Measurements from ENCODE around the gene NLRX1.
A peak's percentile ranks its signal among the peaks of the same experiment; 100 is the strongest.
"Not testable (repeated sequence)": the region's sequence is repeated elsewhere in the genome, so short reads cannot be mapped to it uniquely, and the experiment has no call there.

NLRX1 gene

DNA sequence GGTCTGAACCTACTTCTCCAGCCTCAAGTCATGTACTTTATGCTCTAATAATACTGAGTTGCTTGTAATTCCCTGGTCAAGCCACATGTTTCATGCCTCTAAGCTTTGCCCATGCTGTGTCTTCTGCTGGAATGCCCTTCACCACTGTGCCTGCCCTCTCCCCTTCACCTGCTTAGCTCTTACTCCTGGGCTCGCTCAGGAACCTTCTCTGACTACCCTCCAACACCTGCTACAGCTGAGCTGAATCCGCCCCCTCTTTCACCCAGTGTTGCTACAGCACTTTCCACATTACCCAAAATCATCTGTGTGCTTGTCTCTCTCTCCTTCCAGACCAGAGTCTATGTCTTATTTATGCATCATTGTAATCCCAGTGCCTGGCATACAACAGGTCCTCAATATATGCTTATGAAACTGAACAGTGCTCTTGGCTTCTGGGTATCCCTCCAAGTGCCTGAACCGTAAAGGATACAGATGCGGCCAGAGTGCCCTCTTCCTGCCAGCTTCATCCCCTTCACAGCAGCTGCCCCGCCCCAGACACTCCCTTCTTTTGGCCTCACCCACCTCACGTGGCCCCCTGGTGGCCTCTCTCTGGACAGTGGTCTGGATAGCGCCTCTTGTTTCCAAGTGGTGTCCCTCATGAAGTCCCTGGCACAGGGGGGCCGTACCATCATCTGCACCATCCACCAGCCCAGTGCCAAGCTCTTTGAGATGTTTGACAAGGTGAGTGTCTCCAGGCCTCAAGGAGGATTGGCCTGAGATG lies 12.6 kb upstream of the NLRX1 start:
- no peak for DNase-seq

DNA sequence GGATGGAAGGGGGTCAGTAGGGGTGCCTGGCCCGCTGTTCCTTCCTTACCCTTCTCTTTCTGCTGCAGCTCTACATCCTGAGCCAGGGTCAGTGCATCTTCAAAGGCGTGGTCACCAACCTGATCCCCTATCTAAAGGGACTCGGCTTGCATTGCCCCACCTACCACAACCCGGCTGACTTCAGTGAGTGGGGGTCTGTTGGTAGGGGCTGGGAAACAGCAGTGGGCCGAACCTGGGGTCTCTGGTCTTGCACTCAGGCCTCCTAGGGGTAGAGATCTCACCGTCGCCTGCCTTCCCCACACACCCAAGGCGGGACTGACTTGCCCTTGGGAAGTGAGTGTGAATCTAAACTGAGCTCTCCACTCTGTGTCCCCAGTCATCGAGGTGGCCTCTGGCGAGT lies 12.0 kb upstream of the NLRX1 start:
- no peak for DNase-seq

DNA sequence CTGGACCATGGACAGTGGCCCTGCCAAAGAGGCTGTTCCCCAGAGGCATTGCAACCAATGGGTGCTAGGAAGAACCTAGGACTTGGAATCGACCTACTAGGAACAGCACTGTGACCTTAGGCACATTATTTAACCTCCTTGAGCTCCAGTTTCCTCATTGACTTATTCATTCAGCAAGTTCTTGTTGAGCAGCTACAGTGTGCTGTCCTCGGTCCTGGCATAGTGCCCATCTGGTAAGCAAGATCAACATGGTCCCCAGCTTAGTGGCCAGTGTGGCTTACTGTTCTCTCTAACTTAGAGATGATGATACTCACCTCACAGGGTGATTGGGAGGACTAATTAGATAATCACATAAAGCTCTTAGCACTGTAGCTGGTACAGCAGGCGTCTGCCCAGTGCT lies 11.5 kb upstream of the NLRX1 start:
- no peak for DNase-seq

DNA sequence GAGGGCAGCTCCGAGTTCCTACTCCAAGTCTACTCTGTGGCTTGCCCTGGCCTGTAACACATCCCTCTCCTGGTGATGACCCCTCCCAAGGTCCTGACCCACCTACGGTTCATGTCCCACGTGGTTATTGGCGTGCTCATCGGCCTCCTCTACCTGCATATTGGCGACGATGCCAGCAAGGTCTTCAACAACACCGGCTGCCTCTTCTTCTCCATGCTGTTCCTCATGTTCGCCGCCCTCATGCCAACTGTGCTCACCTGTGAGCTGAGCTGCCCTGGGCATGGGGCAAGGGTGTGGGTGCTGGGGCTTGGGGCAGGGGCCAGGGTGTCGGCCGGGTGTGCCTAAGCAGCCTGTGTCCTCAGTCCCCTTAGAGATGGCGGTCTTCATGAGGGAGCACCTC lies 10.1 kb upstream of the NLRX1 start:
- DNase-seq = no peak

DNA sequence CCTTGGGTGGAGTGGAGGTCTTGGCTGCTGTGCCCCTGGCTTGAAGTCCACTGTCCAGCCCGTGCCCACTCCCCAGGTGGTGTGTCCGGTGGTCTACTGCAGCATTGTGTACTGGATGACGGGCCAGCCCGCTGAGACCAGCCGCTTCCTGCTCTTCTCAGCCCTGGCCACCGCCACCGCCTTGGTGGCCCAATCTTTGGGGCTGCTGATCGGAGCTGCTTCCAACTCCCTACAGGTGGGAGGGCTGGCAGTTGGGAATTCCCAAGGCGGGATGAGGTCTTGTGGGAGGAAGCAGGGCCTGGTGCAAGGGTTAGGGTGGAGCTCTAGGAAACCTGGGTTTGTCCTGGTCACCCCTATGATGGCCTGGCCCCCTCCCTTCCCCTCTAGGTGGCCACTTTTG lies 8.4 kb upstream of the NLRX1 start:
- DNase-seq = no peak

DNA sequence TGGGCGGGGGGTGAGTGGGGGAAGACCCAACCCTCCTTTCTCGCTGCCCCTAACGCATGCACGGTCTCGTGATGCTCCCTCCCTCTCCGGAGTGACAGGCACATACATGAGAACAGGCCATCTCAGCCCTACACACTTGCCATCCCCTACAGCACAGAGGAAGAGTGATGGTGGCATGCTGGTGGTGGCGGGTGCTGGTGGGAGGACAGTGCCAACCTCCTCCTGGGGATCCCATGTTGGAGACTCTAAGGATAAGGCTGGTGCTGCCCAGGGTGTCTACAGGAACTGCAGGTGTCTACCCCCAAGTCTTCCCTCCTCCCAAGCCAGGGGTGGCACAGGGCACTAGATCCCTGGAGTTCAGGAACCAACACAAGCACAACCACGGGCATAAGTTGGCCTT lies 6.7 kb upstream of the NLRX1 start:
- DNase-seq = no peak

DNA sequence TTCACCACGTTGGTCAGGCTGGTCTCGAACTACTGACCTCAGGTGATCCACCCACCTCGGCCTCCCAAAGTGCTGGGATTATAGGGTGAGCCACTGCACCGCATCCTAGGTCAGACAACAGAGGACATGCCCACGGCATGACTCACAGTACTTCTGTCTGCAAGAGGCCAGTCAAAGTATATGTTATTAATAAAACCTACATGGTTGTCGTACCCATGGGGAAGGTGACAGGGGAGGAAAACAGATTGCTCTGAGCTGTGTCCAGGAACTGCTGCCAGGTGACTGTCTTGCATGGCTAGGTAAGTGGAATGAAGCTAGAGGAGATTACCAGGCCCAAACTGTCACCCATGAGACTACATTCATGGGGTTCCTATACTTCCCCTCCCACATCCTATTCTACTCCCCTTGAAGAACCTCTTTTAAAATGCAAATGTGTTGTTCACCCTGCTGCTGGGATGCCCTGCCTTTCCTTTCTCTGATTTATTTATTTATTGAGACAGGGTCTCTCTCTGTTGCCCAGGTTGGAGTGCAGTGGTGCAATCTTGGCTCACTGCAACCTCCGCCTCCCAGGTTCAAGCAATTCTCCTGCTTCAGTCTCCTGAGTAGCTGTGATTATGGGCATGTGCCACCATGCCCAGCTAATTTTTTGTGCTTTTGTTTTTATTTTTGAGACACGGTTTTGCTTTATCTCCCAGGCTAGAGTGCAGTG lies 2.0 kb upstream of the NLRX1 start:
- no peak for DNase-seq

DNA sequence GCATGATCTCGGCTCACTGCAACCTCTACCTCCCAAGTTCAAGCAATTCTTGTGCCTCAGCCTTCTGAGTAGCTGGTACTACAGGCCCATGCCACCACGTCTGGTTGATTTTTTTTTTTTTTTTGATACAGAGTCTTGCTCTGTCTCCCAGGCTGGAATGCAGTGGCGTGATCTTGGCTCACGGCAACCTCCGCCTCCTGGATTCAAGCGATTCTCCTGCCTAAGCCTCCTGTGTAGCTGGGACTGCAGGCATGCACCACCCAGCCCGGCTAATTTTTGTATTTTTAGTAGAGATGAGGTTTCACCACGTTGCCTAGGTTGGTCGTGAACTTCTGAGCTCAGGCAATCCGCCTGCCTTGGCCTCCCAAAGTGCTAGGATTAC lies 1.5 kb upstream of the NLRX1 start:
- not testable (repeated sequence) for DNase-seq

DNA sequence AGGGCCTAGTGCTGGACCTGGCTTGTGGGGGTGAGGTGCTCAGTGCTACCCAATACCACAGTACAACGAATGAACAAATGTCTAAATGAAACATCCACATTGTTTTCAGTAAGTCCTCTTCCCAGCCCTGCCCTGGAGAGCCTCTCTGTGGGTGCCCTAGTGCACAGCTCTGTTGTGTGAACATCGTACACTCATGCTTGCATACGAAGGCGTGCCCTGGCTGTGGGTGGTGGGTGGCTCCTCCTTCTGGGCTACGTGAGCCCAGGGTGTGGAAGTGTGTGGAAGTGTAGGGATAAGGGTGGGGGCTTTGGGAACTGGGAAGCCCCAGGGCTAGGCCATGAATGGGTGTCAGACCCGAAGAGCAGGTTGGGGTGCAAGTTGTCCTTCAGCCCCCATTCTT lies 592 bp upstream of the NLRX1 start:
- no peak for DNase-seq

DNA sequence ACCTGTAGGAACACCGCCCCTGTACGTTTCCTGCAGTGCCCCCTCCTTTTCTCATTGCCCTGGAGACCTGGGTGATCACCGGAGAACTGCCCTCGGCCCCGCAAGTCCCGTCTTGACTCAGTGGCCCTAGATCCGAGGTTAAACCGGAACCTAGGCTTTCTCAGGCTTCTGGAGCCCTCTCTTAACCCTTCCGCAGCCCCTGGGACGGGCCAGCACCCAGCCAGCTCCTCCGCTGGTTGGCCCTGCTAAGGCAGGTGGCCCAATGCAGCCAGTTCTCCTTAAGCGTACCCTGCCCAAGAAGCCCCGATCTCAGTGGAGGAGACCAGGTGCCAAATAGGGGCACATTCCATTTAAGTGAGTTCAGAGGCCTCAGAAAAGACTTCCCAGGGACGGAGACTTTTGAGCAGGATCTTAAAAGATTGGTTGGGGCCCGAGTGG lies 776 bp downstream of the NLRX1 start:
- DNase-seq = peak; percentile 49 to 52

DNA sequence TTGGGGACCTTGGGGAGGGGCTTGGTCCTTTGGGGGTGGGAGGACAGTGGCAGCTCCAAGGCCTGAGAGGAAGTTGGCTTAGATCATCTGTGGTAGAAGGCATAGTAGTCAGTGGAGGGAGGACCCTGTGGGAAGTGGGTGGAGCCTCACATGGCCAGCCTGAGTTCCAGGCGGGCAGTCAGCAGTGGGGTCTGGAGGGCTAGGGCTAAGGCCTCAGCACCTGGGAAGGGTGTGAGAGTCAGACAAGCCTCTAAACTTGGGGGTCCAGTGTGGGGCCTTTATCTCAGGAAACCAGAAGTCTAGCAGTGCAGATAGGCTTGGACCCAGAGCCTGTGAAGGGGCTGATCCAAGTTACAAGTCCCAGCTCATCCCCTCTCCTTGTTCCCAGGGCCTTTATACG lies 4.0 kb downstream of the NLRX1 start:
- DNase-seq = no peak

DNA sequence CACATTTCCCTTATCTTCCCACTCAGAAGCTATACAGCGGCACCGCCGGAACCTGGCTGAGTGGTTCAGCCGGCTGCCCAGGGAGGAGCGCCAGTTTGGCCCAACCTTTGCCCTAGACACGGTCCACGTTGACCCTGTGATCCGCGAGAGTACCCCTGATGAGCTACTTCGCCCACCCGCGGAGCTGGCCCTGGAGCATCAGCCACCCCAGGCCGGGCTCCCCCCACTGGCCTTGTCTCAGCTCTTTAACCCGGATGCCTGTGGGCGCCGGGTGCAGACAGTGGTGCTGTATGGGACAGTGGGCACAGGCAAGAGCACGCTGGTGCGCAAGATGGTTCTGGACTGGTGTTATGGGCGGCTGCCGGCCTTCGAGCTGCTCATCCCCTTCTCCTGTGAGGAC lies 4.9 kb downstream of the NLRX1 start:
- DNase-seq = no peak

DNA sequence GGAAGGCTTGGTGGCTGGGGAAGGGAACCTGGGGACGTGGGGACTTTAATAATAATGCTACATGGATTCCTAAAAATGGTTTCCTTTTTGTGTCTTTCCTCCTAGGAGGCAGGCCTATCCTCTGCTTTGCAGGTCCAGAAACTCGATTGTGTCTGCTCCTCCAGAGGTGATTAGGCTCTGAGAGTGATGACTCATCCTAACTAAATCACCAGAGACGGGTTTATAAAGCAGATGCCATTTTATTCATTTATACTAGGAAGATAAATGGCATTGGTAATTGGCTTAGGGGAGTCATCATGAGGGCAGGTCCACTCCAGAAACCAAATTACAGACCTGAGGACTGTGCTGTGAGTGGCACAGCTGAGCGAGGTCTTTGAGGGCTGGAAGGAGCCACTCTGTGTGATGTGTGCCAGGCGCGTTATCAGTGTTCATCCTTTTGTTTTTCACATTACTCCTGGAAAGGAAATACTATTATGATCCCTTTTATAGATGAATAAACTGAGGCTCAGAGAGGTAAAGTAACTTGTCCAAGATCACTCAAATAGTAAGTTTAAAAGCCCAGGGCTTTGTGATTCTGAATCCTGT lies 7.1 kb downstream of the NLRX1 start:
- DNase-seq = no peak

DNA sequence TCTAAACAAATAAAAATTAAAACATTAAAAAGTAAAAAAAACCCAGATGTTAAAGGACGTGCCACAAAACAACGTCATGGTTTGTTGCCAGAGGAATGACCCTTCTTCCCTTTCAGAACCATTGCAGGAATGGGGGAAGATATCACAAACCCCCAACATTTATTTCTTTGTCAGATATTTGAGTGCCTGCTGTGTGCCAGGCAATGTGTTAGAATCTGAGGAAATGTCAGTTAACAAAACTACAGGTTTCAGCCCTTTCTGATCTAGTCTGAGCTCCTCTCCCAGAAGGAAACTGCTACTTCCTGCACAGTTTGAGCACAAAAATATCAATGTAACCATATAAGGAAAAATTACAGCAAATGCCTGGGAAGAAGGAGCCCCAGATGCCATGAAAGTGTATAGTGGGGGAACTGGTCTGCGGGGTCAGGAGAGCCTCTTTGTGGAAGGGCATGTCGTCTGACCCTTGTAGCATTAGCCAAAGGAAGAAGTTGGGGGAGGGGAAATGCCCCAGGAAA lies 9.7 kb downstream of the NLRX1 start:
- no peak for DNase-seq

DNA sequence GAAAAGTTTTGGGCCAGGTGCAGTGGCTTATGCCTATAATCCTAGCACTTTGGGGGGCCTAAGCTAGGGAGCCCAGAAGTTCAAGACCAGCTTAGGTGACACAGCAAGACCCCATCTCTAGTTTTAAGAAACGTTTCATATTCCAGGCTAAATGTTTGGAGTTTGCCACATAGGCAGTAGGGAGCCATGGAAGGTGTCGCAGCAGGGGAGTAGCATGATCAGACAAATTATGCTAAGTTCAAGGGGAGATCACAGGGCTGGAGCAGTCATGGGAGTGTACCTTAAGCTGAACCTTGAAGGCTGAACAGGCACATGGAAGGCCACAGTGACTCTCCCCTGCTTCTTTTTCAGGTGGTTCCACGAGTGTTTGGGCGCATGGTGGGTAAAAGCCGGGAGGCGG lies 10.8 kb downstream of the NLRX1 start:
- no peak for DNase-seq

DNA sequence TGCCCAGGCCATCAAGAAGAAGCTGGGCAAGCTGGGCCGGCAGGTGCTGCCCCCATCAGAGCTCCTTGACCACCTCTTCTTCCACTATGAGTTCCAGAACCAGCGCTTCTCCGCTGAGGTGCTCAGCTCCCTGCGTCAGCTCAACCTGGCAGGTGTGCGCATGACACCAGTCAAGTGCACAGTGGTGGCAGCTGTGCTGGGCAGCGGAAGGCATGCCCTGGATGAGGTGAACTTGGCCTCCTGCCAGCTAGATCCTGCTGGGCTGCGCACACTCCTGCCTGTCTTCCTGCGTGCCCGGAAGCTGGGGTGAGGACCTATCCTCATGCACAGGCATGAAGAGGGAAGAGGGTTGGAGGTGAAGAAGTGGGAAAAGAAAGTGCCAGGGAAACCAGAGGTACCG lies 11.5 kb downstream of the NLRX1 start:
- no peak for DNase-seq

DNA sequence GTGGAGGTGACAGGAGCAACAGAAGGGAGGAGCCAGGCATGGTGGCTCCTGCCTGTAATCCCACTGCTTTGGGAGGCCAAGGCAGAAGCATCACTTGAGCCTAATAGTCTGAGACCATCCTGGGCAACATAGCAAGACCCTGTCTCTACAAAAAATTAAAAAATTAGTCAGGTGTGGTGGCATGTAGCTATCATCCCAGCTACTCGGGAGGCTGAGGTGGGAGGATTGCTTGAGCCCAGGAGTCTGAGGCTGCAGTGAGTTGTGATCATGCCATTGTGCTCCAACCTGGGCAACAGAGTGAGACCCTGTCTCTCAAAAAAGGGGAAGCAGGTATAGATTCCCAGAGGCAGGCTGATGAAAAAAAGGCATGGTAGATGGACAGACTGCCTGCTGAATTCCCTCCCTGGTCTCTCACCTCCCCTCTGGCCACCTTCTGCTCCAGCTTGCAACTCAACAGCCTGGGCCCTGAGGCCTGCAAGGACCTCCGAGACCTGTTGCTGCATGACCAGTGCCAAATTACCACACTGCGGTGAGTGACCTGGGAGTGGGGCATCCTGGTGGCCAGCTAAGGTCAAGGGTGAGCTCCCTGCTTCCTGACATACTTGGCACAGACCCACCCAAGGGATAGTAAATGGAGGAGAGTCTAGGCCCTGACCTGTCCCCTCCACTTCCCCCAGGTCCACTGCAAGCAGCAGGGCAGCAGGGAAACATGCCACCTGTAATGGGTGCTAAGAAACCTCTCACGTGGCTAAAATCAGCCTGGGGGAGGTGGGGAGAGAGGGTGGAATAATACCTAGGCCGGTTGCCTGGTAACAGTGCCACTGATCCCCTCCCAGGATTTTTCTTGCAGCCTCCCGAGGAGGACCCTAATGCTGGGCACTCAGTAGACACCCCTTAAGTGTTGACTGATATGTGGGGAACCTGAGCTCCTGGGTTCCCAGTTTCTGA lies 12.5 kb downstream of the NLRX1 start:
- no peak for DNase-seq

DNA sequence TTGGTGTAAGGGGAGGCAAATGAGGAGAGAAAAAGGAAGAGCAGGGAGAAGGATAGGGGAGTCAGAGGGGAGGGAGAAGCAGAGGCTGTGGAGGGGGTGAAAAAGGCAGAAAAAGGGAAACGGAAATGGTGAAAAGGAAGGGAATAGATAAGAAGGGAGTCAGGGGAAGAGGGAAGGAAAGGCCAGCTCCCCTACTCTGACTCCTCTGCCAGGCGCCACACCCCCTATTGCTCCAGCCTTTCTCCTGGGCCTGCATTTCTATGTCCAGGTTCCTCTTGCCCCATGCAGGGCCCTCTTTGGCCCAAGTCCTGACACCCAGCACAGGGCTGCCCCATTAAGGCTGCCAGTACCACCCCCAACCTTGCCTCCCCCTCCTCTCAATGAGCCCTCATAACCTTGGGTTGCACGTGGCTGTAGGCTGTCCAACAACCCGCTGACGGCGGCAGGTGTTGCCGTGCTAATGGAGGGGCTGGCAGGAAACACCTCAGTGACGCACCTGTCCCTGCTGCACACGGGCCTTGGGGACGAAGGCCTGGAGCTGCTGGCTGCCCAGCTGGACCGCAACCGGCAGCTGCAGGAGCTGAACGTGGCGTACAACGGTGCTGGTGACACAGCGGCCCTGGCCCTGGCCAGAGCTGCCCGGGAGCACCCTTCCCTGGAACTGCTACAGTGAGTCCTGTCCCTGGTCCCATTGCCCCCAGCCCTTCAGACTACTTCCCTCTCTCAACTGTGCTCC lies 13.3 kb downstream of the NLRX1 start:
- no peak for DNase-seq

DNA sequence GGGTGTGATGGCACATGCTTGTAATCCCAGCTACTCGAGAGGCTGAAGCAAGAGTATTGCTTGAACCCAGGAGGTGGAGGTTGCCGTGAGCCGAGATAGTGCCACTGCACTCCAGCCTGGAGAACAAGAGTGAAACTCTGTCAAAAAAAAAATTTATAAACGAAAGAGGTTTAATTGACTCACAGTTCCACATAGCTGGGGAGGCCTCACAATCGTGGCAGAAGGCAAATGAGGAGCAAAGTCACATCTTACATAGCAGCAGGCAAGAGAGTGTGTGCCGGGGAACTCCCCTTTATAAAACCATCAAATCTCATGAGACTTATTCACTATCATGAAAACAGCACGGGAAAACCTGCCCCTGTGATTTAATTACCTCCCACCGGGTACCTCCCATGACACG lies 15.9 kb downstream of the NLRX1 start:
- not testable (repeated sequence) for DNase-seq

DNA sequence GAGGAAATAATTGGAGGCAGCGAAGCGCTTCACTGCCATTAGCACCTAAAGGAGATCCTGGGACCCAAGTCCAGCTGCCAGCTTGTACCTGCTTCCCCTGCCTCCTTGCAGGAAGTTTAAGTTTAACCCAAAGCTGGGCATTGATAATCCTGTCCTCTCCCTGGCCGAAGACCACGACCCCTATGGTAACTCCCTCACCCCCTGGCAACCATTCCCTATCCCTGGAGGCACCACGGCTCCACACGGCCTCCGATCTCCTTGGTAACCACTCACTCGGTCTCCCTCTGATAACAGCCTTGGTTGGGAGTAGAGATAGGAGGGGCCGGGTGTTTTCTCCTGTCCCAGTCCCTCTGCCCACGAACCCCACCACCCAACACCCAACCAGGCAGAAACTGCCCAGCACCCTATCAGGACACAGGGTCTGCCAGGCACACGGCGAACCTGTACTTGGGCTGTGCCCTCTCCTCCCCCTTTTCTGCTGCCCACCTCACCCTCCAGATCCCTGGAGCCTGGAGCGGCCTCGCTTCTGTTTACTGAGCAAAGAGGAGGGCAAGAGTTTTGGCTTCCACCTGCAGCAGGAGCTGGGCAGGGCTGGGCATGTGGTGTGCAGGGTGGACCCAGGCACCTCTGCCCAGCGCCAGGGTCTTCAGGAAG lies 17.6 kb downstream of the NLRX1 start:
- no peak for DNase-seq

DNA sequence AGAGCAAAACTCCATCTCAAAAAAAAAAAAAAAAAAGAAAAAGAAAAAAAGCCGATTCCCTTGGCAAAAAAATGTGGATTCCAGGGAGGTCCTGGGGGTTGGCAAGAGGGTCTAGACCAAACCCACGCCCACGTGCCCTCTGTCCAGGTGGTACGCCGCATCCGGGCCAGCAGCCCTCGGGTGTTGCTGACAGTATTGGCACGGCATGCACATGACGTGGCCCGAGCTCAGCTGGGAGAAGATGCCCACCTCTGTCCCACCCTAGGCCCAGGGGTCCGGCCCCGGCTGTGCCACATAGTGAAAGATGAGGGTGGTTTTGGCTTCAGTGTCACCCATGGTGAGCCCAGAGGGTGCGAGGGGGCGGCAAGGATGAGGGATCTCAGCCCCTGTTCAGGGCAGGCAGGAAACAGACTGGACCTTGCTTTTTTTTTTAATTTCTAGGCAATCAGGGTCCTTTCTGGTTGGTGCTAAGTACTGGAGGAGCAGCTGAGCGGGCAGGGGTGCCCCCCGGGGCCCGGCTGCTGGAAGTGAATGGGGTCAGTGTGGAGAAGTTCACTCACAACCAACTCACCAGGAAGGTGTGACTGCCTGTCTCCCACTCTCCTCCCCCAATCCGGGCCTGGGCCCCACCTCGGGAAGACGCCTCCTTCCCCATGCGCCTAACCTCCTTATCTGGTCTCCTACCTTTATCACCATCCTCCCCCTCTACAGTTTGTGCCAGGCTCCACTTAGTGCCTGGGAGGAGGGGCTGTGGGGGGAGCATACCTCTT lies 18.8 kb downstream of the NLRX1 start:
- DNase-seq = no peak

All from stimulated activated CD4-positive, alpha-beta T cell treated with anti-CD3 and anti-CD28 coated beads, Interleukin-2, amount 100 ng/mL, for 24 hours (primary cell).